ENCODE measurements around the gene THAP11. TPM values are rescaled to one million over a fixed set of nuclear protein-coding genes. Genes with fewer than 3 reads are reported as not detected.

Gene THAP11
- total RNA-seq, 1 experiment from 2014 or later: 46.5 TPM

DNA sequence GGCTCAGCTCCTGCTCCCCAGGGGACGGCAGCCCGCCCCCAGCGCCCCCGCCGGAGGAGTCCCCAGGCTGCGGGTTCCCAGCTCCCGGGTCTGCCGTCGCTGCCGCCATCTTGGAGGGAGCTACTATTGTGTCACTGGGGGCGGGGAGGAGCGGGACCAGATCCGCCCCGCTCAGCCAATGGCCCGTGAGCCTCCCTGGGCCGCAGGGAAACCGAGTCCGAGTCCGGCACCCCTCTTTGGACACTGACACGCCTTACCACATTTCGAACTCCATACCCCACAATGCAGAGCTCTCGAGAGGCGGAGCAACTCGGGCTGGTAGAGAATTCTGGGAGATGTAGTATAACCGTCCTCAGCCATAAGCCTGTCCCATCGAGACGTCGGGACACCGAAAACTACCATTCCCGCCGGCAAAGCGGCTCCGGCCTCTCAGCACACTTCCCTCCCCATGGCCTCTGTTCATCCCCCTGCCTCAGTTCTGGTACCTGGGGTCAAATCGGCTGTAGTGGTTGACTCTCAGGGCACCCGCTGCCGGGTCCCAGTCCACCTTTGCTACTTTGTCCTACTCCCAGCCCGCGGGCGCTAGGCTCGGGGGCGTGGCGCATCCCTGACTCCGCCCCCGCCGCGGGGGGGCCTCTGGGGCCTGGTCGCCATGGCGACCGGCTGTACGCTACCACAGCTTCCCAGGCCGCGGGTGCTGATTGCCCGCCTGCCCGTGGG is 35.5 kb upstream of the THAP11 start, which contains the start of the genes RANBP10 and TSNAXIP1:
RANBP10 (minus strand) TSS at position 133 of the 720 bp plus-strand sequence; CDS start at position 109, 24 bp downstream.
TSNAXIP1 (plus strand) TSS at position 462 of the 720 bp plus-strand sequence. CDS start 261 bp downstream, outside the sequence.
- ChIA-PET POLR2A (interaction anchor here (0.6 to 1.6 kb wide), 11 partner anchors 9 to 321 kb away, joined by 3 to 11 read pairs (median 4); partner anchors contain the start of gene GFOD2), CTCF (interaction anchor here (0.8 to 2.9 kb wide), 27 partner anchors 9 to 522 kb away, joined by 3 to 126 read pairs (median 5); partner anchors contain the start of genes ATP6V0D1, GFOD2, NRN1L and NUTF2)
- H3K4me3 Mint-ChIP-seq: peak within 1 kb of the TSS; percentile 92
- DNase-seq (ENCODE audit: low spot score) (peak; percentile 98), ATAC-seq (peak; percentile 98)
- no peaks in the 10 kb centered on the region for H3K9me3 Mint-ChIP-seq
- peaks cover 4% of the 10 kb centered on the region for H3K36me3 Mint-ChIP-seq
- TF ChIP-seq, protein P1, sequence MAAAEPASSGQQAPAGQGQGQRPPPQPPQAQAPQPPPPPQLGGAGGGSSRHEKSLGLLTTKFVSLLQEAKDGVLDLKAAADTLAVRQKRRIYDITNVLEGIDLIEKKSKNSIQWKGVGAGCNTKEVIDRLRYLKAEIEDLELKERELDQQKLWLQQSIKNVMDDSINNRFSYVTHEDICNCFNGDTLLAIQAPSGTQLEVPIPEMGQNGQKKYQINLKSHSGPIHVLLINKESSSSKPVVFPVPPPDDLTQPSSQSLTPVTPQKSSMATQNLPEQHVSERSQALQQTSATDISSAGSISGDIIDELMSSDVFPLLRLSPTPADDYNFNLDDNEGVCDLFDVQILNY (CRISPR knock-in tag; IDR thresholded peaks at IDR 0.05): no peak
- TF ChIP-seq MXD4 (CRISPR knock-in tag; IDR thresholded peaks at IDR 0.05; ENCODE audit: borderline replicate concordance): no peak
- no peak for TF ChIP-seq JAZF1 (CRISPR knock-in tag; IDR thresholded peaks at IDR 0.05)
- no peak for TF ChIP-seq FOXK1 (CRISPR knock-in tag; IDR thresholded peaks at IDR 0.05)
- TF ChIP-seq, protein P2, sequence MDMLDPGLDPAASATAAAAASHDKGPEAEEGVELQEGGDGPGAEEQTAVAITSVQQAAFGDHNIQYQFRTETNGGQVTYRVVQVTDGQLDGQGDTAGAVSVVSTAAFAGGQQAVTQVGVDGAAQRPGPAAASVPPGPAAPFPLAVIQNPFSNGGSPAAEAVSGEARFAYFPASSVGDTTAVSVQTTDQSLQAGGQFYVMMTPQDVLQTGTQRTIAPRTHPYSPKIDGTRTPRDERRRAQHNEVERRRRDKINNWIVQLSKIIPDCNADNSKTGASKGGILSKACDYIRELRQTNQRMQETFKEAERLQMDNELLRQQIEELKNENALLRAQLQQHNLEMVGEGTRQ (CRISPR knock-in tag; IDR thresholded peaks at IDR 0.05): peak; percentile 36; the same call in 1 of the 2 replicates
- peak; percentile 18; the same call in 1 of the 2 replicates for TF ChIP-seq GABPB1 (CRISPR knock-in tag; IDR thresholded peaks at IDR 0.05)
- TF ChIP-seq, protein P3, sequence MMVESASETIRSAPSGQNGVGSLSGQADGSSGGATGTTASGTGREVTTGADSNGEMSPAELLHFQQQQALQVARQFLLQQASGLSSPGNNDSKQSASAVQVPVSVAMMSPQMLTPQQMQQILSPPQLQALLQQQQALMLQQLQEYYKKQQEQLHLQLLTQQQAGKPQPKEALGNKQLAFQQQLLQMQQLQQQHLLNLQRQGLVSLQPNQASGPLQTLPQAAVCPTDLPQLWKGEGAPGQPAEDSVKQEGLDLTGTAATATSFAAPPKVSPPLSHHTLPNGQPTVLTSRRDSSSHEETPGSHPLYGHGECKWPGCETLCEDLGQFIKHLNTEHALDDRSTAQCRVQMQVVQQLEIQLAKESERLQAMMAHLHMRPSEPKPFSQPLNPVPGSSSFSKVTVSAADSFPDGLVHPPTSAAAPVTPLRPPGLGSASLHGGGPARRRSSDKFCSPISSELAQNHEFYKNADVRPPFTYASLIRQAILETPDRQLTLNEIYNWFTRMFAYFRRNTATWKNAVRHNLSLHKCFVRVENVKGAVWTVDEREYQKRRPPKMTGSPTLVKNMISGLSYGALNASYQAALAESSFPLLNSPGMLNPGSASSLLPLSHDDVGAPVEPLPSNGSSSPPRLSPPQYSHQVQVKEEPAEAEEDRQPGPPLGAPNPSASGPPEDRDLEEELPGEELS (CRISPR knock-in tag; IDR thresholded peaks at IDR 0.05): 0 out of 2 replicates have a peak, but pooled peaks have one; percentile 23
- no peak for TF ChIP-seq NR3C1 (CRISPR knock-in tag; conservative IDR thresholded peaks at IDR 0.05; ENCODE audit: low read depth)
- TF ChIP-seq, protein P4, sequence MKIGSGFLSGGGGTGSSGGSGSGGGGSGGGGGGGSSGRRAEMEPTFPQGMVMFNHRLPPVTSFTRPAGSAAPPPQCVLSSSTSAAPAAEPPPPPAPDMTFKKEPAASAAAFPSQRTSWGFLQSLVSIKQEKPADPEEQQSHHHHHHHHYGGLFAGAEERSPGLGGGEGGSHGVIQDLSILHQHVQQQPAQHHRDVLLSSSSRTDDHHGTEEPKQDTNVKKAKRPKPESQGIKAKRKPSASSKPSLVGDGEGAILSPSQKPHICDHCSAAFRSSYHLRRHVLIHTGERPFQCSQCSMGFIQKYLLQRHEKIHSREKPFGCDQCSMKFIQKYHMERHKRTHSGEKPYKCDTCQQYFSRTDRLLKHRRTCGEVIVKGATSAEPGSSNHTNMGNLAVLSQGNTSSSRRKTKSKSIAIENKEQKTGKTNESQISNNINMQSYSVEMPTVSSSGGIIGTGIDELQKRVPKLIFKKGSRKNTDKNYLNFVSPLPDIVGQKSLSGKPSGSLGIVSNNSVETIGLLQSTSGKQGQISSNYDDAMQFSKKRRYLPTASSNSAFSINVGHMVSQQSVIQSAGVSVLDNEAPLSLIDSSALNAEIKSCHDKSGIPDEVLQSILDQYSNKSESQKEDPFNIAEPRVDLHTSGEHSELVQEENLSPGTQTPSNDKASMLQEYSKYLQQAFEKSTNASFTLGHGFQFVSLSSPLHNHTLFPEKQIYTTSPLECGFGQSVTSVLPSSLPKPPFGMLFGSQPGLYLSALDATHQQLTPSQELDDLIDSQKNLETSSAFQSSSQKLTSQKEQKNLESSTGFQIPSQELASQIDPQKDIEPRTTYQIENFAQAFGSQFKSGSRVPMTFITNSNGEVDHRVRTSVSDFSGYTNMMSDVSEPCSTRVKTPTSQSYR (CRISPR knock-in tag; IDR thresholded peaks at IDR 0.05): no peak
- TF ChIP-seq ZNF121 (CRISPR knock-in tag; IDR thresholded peaks at IDR 0.05): no peak
- TF ChIP-seq CREM (CRISPR knock-in tag; IDR thresholded peaks at IDR 0.05): 0 out of 2 replicates have a peak, but pooled peaks have one; percentile 32
- TF ChIP-seq NFYB (CRISPR knock-in tag; conservative IDR thresholded peaks at IDR 0.05; ENCODE audit: low read depth): peak; percentile 61; the same call in 1 of the 2 replicates
- no peak for TF ChIP-seq EMX1 (CRISPR knock-in tag; IDR thresholded peaks at IDR 0.05)
- TF ChIP-seq, protein P5, sequence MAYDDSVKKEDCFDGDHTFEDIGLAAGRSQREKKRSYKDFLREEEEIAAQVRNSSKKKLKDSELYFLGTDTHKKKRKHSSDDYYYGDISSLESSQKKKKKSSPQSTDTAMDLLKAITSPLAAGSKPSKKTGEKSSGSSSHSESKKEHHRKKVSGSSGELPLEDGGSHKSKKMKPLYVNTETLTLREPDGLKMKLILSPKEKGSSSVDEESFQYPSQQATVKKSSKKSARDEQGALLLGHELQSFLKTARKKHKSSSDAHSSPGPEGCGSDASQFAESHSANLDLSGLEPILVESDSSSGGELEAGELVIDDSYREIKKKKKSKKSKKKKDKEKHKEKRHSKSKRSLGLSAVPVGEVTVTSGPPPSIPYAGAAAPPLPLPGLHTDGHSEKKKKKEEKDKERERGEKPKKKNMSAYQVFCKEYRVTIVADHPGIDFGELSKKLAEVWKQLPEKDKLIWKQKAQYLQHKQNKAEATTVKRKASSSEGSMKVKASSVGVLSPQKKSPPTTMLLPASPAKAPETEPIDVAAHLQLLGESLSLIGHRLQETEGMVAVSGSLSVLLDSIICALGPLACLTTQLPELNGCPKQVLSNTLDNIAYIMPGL (CRISPR knock-in tag; IDR thresholded peaks at IDR 0.05): peak; percentile 74; the same call in 1 of the 2 replicates
- no peak for TF ChIP-seq TEAD4 (CRISPR knock-in tag; IDR thresholded peaks at IDR 0.05)
- 0 out of 2 replicates have a peak, but pooled peaks have one; percentile 39 for TF ChIP-seq ZNF317 (CRISPR knock-in tag; IDR thresholded peaks at IDR 0.05; ENCODE audit: borderline replicate concordance, low read depth)
- 0 out of 2 replicates have a peak, but pooled peaks have one; percentile 8 for TF ChIP-seq ZNF263 (CRISPR knock-in tag; IDR thresholded peaks at IDR 0.05; ENCODE audit: low read depth)
- TF ChIP-seq SP1 (CRISPR knock-in tag; conservative IDR thresholded peaks at IDR 0.05): peak; percentile 92
- TF ChIP-seq, protein P6, sequence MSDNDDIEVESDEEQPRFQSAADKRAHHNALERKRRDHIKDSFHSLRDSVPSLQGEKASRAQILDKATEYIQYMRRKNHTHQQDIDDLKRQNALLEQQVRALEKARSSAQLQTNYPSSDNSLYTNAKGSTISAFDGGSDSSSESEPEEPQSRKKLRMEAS (CRISPR knock-in tag; IDR thresholded peaks at IDR 0.05): no peak
- TF ChIP-seq ZNF423 (CRISPR knock-in tag; IDR thresholded peaks at IDR 0.05): no peak
- no peak for TF ChIP-seq IRF2 (CRISPR knock-in tag; IDR thresholded peaks at IDR 0.05; ENCODE audit: borderline replicate concordance, low read depth)
- no peaks in the 10 kb centered on the region for H3K27me3 Mint-ChIP-seq (ENCODE audit: low read depth)
- H3K27ac Mint-ChIP-seq: peak within 1 kb of the TSS; percentile 92
- H3K4me1 Mint-ChIP-seq: peaks cover 5% of the 10 kb centered on the region
